ENCODE data around the gene ARG2. TPM values are rescaled to one million over a fixed set of nuclear protein-coding genes. Genes with fewer than 3 reads are reported as not detected.
A peak's percentile ranks its signal among the peaks of the same experiment; 100 is the strongest.

Gene ARG2
- total and polyA plus RNA-seq, 2 of the 4 experiments (the other 2 are of a cell fraction), result 1.1 to 2.5 TPM

- dilution Hi-C loops (cut with HindIII; ENCODE audit: low sequenced_read_pairs, unreplicated experiment) (no loop called here), intact Hi-C loops (cut with micrococcal nuclease) (no loop called here), in situ Hi-C loops (cut with MboI; ENCODE audit: low sequenced_read_pairs) (no loop called here)
- ChIA-PET CTCF (no interaction called here), POLR2A (ENCODE audit: unreplicated experiment) (no interaction called here)
- no CpG with 5 or more reads among the region's 13 CpGs for WGBS, 2 experiments (ENCODE audit: extremely low coverage in 2 of 2, insufficient read length in 1 of 2)
- no peak overlapping the region for H3K27ac ChIP-seq (ENCODE audit: insufficient read depth, low read length)
- no peak overlapping the region for H4K91ac ChIP-seq (ENCODE audit: insufficient read depth, low read depth, low read length)
- no peak overlapping the region for H2BK15ac ChIP-seq (ENCODE audit: low read depth, low read length)
- no peak overlapping the region for H2AK5ac ChIP-seq (ENCODE audit: low read depth, low read length)
- no peaks in the 10 kb centered on the region for H3K9me3 ChIP-seq (ENCODE audit: control insufficient read depth, insufficient read depth, low read length)
- no peak overlapping the region for H3K23ac ChIP-seq (ENCODE audit: low read depth, low read length)
- BruUV-seq (replicated peaks), result no TSS peak
- H2BK20ac ChIP-seq (ENCODE audit: low read depth, low read length), result no peak overlapping the region
- peaks cover 8% of the 10 kb centered on the region for H3K27me3 ChIP-seq (ENCODE audit: control insufficient read depth, insufficient read depth, low read length)
- no peak overlapping the region for H3K56ac ChIP-seq (ENCODE audit: extremely low read depth, insufficient read depth, low read length)
- H4K5ac ChIP-seq (ENCODE audit: low read depth, low read length), result no peak overlapping the region
- no peaks in the 10 kb centered on the region for H3K79me1 ChIP-seq (ENCODE audit: low read depth in 1 of 2, low read length in 2 of 2)
- no peak overlapping the region for H3K4me3 ChIP-seq (ENCODE audit: insufficient read depth, low read depth, low read length)
- H3K14ac ChIP-seq (replicated peaks; ENCODE audit: low read depth, low read length), result no peak overlapping the region
- 0 out of 2 replicates have a peak, but pooled peaks cover 3% of the 10 kb centered on the region for H3K9me1 ChIP-seq (ENCODE audit: insufficient read depth, low read length)
- no peak overlapping the region for H3K9ac ChIP-seq (ENCODE audit: low read depth, low read length)
- H3K4me2 ChIP-seq (ENCODE audit: low read depth, low read length), result no peak overlapping the region
- H3K4ac ChIP-seq (ENCODE audit: low read depth, low read length), result no peak overlapping the region
- H3K36me3 ChIP-seq (ENCODE audit: control insufficient read depth, insufficient read depth, low read length), result no peaks in the 10 kb centered on the region
- no peak overlapping the region for H2BK5ac ChIP-seq (ENCODE audit: low read depth, low read length, poor library complexity, severe bottlenecking)
- no peak overlapping the region for H4K8ac ChIP-seq (ENCODE audit: low read depth in 2 of 2, low read length in 2 of 2)
- no peak overlapping the region for H2AK9ac ChIP-seq (replicated peaks; ENCODE audit: low read depth, low read length, poor library complexity)
- no peak overlapping the region for H2BK120ac ChIP-seq (ENCODE audit: low read depth, low read length)
- H4K20me1 ChIP-seq (ENCODE audit: insufficient read depth, low read length), result no peaks in the 10 kb centered on the region
- DNase-seq (no peak), ATAC-seq (ENCODE audit: low read depth) (peak; percentile 54)
- H3K4me1 ChIP-seq (ENCODE audit: control insufficient read depth, insufficient read depth, low read length), result no peaks in the 10 kb centered on the region
- TF ChIP-seq ELK1 (IDR thresholded peaks at IDR 0.05; ENCODE audit: borderline replicate concordance, low read depth, low read length), result no peak
- TF ChIP-seq RCOR1 (IDR thresholded peaks at IDR 0.05; ENCODE audit: insufficient replicate concordance, low read length), result no peak
- no peak for TF ChIP-seq NFE2L2 (IDR thresholded peaks at IDR 0.05; ENCODE audit: low read depth, low read length)
- TF ChIP-seq CHD1 (IDR thresholded peaks at IDR 0.05; ENCODE audit: low read depth, low read length), result no peak
- TF ChIP-seq RAD21 (IDR thresholded peaks at IDR 0.05; ENCODE audit: low read length), result no peak
- peak overlapping the region; percentile 27 for H2AFZ ChIP-seq (replicated peaks; ENCODE audit: low read length, poor library complexity)
- no peak overlapping the region for H3K18ac ChIP-seq (ENCODE audit: low read depth, low read length)
Observed at GRCh38 chr14:67577181-67577808, 42.4 kb upstream of the ARG2 start.

All from IMR-90 (cell line).